ENCODE measurements around the gene TMEM250.

DNA sequence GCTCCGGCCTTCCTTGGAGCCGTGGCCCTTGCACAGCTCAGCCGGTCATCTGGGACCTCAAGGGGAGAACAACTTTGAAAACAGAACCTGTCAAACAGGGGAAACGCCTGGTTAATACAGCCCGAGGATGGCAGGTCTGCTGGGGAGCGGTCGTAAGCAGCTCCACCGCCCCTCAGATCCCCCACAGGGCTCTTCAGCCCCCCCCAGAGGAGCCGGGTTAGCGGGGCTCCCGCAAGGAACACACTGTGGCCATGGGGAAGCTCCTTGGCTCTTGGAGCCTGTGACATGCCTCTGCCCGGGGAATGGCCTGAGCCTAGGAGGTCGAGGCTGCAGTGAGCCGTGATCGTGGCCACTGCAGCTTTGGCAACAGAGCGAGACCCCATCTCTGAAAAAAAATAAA lies 6.8 kb downstream of the TMEM250 start:
- TF ChIP-seq, protein P1, sequence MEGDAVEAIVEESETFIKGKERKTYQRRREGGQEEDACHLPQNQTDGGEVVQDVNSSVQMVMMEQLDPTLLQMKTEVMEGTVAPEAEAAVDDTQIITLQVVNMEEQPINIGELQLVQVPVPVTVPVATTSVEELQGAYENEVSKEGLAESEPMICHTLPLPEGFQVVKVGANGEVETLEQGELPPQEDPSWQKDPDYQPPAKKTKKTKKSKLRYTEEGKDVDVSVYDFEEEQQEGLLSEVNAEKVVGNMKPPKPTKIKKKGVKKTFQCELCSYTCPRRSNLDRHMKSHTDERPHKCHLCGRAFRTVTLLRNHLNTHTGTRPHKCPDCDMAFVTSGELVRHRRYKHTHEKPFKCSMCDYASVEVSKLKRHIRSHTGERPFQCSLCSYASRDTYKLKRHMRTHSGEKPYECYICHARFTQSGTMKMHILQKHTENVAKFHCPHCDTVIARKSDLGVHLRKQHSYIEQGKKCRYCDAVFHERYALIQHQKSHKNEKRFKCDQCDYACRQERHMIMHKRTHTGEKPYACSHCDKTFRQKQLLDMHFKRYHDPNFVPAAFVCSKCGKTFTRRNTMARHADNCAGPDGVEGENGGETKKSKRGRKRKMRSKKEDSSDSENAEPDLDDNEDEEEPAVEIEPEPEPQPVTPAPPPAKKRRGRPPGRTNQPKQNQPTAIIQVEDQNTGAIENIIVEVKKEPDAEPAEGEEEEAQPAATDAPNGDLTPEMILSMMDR (IDR thresholded peaks at IDR 0.05), result no peak
- no peak for TF ChIP-seq POLR2A (IDR thresholded peaks at IDR 0.05)
